ENCODE measurements around the gene TBL3.

- TF ChIP-seq CTCF (IDR thresholded peaks at IDR 0.05 in 2 of 3, conservative IDR thresholded peaks at IDR 0.05 in 1 of 3; ENCODE audit: borderline replicate concordance in 1 of 3, insufficient read depth in 1 of 3, low read depth in 2 of 3, low read length in 2 of 3) (no peak), POLR2A (IDR thresholded peaks at IDR 0.05; ENCODE audit: borderline replicate concordance, extremely low read depth, insufficient read depth, insufficient read length) (no peak), SIN3A (IDR thresholded peaks at IDR 0.05; ENCODE audit: low read depth) (no peak), POLR2AphosphoS5 (IDR thresholded peaks at IDR 0.05; ENCODE audit: low read depth, low read length) (no peak), SRF (IDR thresholded peaks at IDR 0.05; ENCODE audit: low read depth) (no peak), RAD21 (IDR thresholded peaks at IDR 0.05; ENCODE audit: low read depth) (no peak), CEBPB (IDR thresholded peaks at IDR 0.05; ENCODE audit: low read depth) (no peak), YY1 (IDR thresholded peaks at IDR 0.05; ENCODE audit: extremely low read depth, insufficient replicate concordance, low read depth, low read length) (no peak), MAX (IDR thresholded peaks at IDR 0.05) (no peak), EZH2 (IDR thresholded peaks at IDR 0.05) (no peak), ZFX (IDR thresholded peaks at IDR 0.05) (no peak), JUND (IDR thresholded peaks at IDR 0.05) (no peak)
Measured at GRCh38 chr16:1922357-1922756, 49.5 kb upstream of the TBL3 start.

Measured in HCT116 (cell line).